HepG2 (cell line): Measurements from ENCODE around the gene SECISBP2L. TPM values are rescaled to one million over a fixed set of nuclear protein-coding genes. Genes with fewer than 3 reads are reported as not detected.

Source experiments
- ATAC-seq: fragments of 200-7000 bp; cut with Tn5 transposase; 3 replicates; pipeline ENCODE4 v1.9.1; 2020; ENCODE audit warnings: mild to moderate bottlenecking, moderate library complexity
- BruUV-seq: library from RNA; stranded (reverse); fragments of 400-500 nt; replicated peaks from 2 replicates; lab custom pipeline; 2021; lab: Mats Ljungman, UMichigan
- CTCF ChIA-PET: fragments of 300-600 bp; formaldehyde crosslinking; extraction: SDS; loops from one replicate; lab custom pipeline; 2021; ENCODE audit warnings: low total read pairs, inconsistent platforms, low intra/inter-chr PET ratio; lab: Yijun Ruan, JAX
- POLR2A ChIA-PET: fragments of 350-600 bp; sonication (Branson Sonifier 250); formaldehyde crosslinking; loops from one replicate; lab custom pipeline; 2020; ENCODE audit warnings: antibody characterized with exemption, inconsistent platforms; lab: Yijun Ruan, JAX
- DNase-seq: peaks from one replicate; pipeline ENCODE4 v3.0.0-alpha.2; 2015; ENCODE audit warnings: low spot score
- FAIRE-seq: peaks from 3 replicates; lab custom pipeline; 2011; peaks lifted over from hg19 to GRCh38; lab: Jason Lieb, UNC
- H2AFZ ChIP-seq: one replicate; pipeline ENCODE4 v1.6.1; 2011; ENCODE audit warnings: low read length, inconsistent platforms
- H3K27ac ChIP-seq: fragments of 300-600 bp; 3 replicates; pipeline ENCODE4 v1.8.0; 2011; ENCODE audit warnings: mixed run types, mild to moderate bottlenecking, mixed read lengths, low read length, inconsistent platforms; ENCODE audit not compliant: insufficient read depth; ENCODE audit errors: extremely low read length
- H3K27me3 ChIP-seq, 2 experiments: fragments of 200-600 bp in 1 of 2; 2 replicates in 1 of 2; 3 replicates in 1 of 2; pipeline versions ENCODE4 v1.6.0 to v1.8.0; 2011; ENCODE audit warnings: low read length in 2 of 2, mild to moderate bottlenecking in 2 of 2, moderate library complexity in 2 of 2, inconsistent platforms in 1 of 2; ENCODE audit not compliant: insufficient read depth in 2 of 2, control insufficient read depth in 1 of 2
- H3K36me3 ChIP-seq, 2 experiments: fragments of 200-600 bp in 1 of 2; replicated peaks in 1 of 2; 2 replicates in 1 of 2; 3 replicates in 1 of 2; pipeline versions ENCODE4 v1.5.1 to v1.8.0; 2011; ENCODE audit warnings: low read length in 2 of 2, inconsistent platforms in 1 of 2; ENCODE audit not compliant: insufficient read depth in 2 of 2, control insufficient read depth in 1 of 2
- H3K4me1 ChIP-seq: 2 replicates; pipeline ENCODE4 v1.5.1; 2012; ENCODE audit warnings: low read length, inconsistent platforms; ENCODE audit not compliant: insufficient read depth
- H3K4me2 ChIP-seq: 2 replicates; pipeline ENCODE4 v1.6.0; 2011; ENCODE audit warnings: low read depth, low read length, inconsistent platforms
- H3K4me3 ChIP-seq, 3 experiments: fragments of 200-600 bp in 1 of 3; sonication (generic), shearing (Covaris generic) in 1 of 3; replicated peaks in 1 of 3; 2 replicates each; pipeline ENCODE4 v1.5.1; 2011 to 2016; ENCODE audit warnings: low read length in 3 of 3, inconsistent platforms in 2 of 3, low read depth in 2 of 3, mild to moderate bottlenecking in 2 of 3, control low read depth in 1 of 3, mixed read lengths in 1 of 3; ENCODE audit not compliant: insufficient read depth in 1 of 3
- H3K79me2 ChIP-seq: one replicate; pipeline ENCODE4 v1.6.1; 2011; ENCODE audit warnings: low read length, inconsistent platforms; ENCODE audit not compliant: insufficient read depth
- H3K9ac ChIP-seq: 2 replicates; pipeline ENCODE4 v1.6.0; 2011; ENCODE audit warnings: mild to moderate bottlenecking, low read depth, low read length, inconsistent platforms; ENCODE audit not compliant: insufficient read depth
- H3K9me3 ChIP-seq: 2 replicates; pipeline ENCODE4 v1.5.1; 2012; ENCODE audit warnings: mild to moderate bottlenecking, low read length
- H4K20me1 ChIP-seq: 2 replicates; pipeline ENCODE4 v1.6.0; 2011; ENCODE audit warnings: inconsistent platforms, mild to moderate bottlenecking, low read length, moderate library complexity; ENCODE audit not compliant: insufficient read depth
- CHD2 ChIP-seq: IDR thresholded peaks from 2 replicates; pipeline ENCODE4 v1.6.1; 2011; ENCODE audit warnings: low read depth, low read length, improper control_type of control experiment
- HIC2 ChIP-seq: sonication (generic); formaldehyde crosslinking; IDR thresholded peaks from 2 replicates; pipeline ENCODE4 v1.9.0; 2022; ENCODE audit warnings: low read depth, missing genetic modification reagents
- KDM4B ChIP-seq: sonication (generic); formaldehyde crosslinking; IDR thresholded peaks from 2 replicates; pipeline ENCODE4 v1.4.0; 2020; ENCODE audit warnings: missing genetic modification reagents
- NFRKB ChIP-seq: fragments of 450-650 bp; IDR thresholded peaks from 2 replicates; pipeline ENCODE4 v1.6.1; 2017
- ZBTB2 ChIP-seq: sonication (generic); formaldehyde crosslinking; IDR thresholded peaks from 2 replicates; pipeline ENCODE4 v1.8.0; 2022; ENCODE audit warnings: low read depth, missing genetic modification reagents
- ZNF326 ChIP-seq: sonication (generic); formaldehyde crosslinking; IDR thresholded peaks from 2 replicates; pipeline ENCODE4 v1.4.0; 2020; ENCODE audit warnings: missing genetic modification reagents, borderline replicate concordance
- ZNF33B ChIP-seq: sonication (generic); formaldehyde crosslinking; IDR thresholded peaks from 2 replicates; pipeline ENCODE4 v1.5.1; 2020; ENCODE audit warnings: mild to moderate bottlenecking, missing genetic modification reagents
- ZNF362 ChIP-seq: sonication (generic); formaldehyde crosslinking; IDR thresholded peaks from 2 replicates; pipeline ENCODE4 v1.4.0; 2020; ENCODE audit warnings: missing genetic modification reagents, mild to moderate bottlenecking, borderline replicate concordance
- ZNF496 ChIP-seq: sonication (generic); formaldehyde crosslinking; IDR thresholded peaks from 2 replicates; pipeline ENCODE4 v1.8.1; 2023; ENCODE audit warnings: mild to moderate bottlenecking, moderate library complexity, missing genetic modification reagents; ENCODE audit not compliant: insufficient replicate concordance
- WGBS: methylation state at CpG from one replicate; pipeline ENCODE4 v1.1.6; 2017; ENCODE audit warnings: low lambda C conversion rate; 5-methylcytosine and 5-hydroxymethylcytosine counted together
- in situ Hi-C: cut with HindIII; loops from 2 replicates; pipeline ENCODE4 v1.10.0; 2017; ENCODE audit warnings: low pct_unique_long_range_greater_than_20kb; ENCODE audit not compliant: extremely low pct_ligation_motif_present
- intact Hi-C: fragments of 100-400 bp; cut with micrococcal nuclease; formaldehyde crosslinking; loops from one replicate; pipeline ENCODE4 v1.10.0; 2022; ENCODE audit not compliant: unreplicated experiment
- polyA plus RNA-seq, 8 experiments: library from polyadenylated mRNA; depleted of rRNA in 3 of 8; stranded (reverse) in 7 of 8; unstranded in 1 of 8; fragments of >200 nt; fragmentation: Illumina TruSeq in 4 of 8; extraction: Trizol in 4 of 8; gene quantifications; 2 replicates each; pipeline versions ENCODE4 v1.2.1 to v1.2.3, GENCODE V29; 2011 to 2016; ENCODE audit warnings: low read depth in 4 of 8, missing spikeins in 1 of 8, mixed read lengths in 1 of 8; ENCODE audit not compliant: insufficient read depth in 1 of 8
- total RNA-seq, 5 experiments: library from RNA; depleted of rRNA; stranded (reverse); fragments of >200 nt; fragmentation: Illumina TruSeq; extraction: Trizol; gene quantifications; 2 replicates each; pipeline ENCODE4 v1.2.3, GENCODE V29; 2016; ENCODE audit warnings: low read depth in 1 of 5

The SECISBP2L gene
- total and polyA plus RNA-seq, 2 of the 13 experiments (the other 11 are each of a cell fraction or from before 2014, with no cell fraction given), result 13.9 to 15.6 TPM

- intact Hi-C loops, result no loop called here
- no peak overlapping the region for H3K4me3 ChIP-seq
- TF ChIP-seq HIC2 (CRISPR knock-in tag) (no peak), ZNF33B (CRISPR knock-in tag) (no peak), ZBTB2 (no peak), ZNF496 (CRISPR knock-in tag) (no peak), ZNF326 (no peak), ZNF362 (CRISPR knock-in tag) (no peak), KDM4B (CRISPR knock-in tag) (no peak), CHD2 (no peak), NFRKB (no peak)
- H3K27ac ChIP-seq, result no peak overlapping the region
- ATAC-seq (no peak), DNase-seq (no peak), FAIRE-seq (no peak)
- no peak overlapping the region for H3K4me2 ChIP-seq
- H3K9ac ChIP-seq, result no peak overlapping the region
- 0 out of 5 replicates have a peak, but pooled peaks cover 0 to 11% of the 10 kb centered on the region in 2 experiments for H3K27me3 ChIP-seq
- H3K36me3 ChIP-seq, result 0 out of 5 replicates have a peak, but pooled peaks cover 0 to under 1% of the 10 kb centered on the region in 2 experiments
- 55% methylated on average over 4 of the region's 4 CpGs for WGBS
- no peaks in the 10 kb centered on the region for H3K79me2 ChIP-seq
- no peak overlapping the region for H2AFZ ChIP-seq
- in situ Hi-C loops, result no loop called here
- H3K4me1 ChIP-seq, result peaks cover 10% of the 10 kb centered on the region
- H4K20me1 ChIP-seq, result no peaks in the 10 kb centered on the region
- CTCF ChIA-PET, result no interaction called here
- H3K9me3 ChIP-seq, result no peaks in the 10 kb centered on the region
- POLR2A ChIA-PET, result no interaction called here
- BruUV-seq, result no TSS peak
Measured at GRCh38 chr15:48984811-48985352, 61.4 kb downstream of the SECISBP2L start.
